GM04503 (cell line): ENCODE data around the gene AVPI1.
"Not testable (repeated sequence)": the region's sequence is repeated elsewhere in the genome, so short reads cannot be mapped to it uniquely, and the experiment has no call there.

Source experiments
- DNase-seq: peaks from one replicate; pipeline ENCODE4 v3.0.0-alpha.2; 2012; ENCODE audit warnings: low read depth

Gene AVPI1

GRCh38 chr10:97711640-97712572 lies 24.9 kb upstream of the AVPI1 start:
- DNase-seq: no peak

GRCh38 chr10:97708976-97709946 lies 22.2 kb upstream of the AVPI1 start:
- DNase-seq: no peak

- DNase-seq: no peak
These were observed 21.1 kb upstream of the AVPI1 start for GRCh38 chr10:97708167-97708566.

GRCh38 chr10:97707134-97707861 lies 20.3 kb upstream of the AVPI1 start:
- DNase-seq: no peak

GRCh38 chr10:97705006-97705670 lies 18.1 kb upstream of the AVPI1 start:
- DNase-seq: no peak

- no peak for DNase-seq
These were observed 17.3 kb upstream of the AVPI1 start for GRCh38 chr10:97704341-97704740.

GRCh38 chr10:97703398-97704067 lies 16.5 kb upstream of the AVPI1 start:
- no peak for DNase-seq

GRCh38 chr10:97701438-97702069 lies 14.5 kb upstream of the AVPI1 start:
- DNase-seq: no peak

- not testable (repeated sequence) for DNase-seq
These were observed 11.1 kb upstream of the AVPI1 start for GRCh38 chr10:97698072-97698655.

- DNase-seq: no peak
These were observed 3.1 kb upstream of the AVPI1 start for GRCh38 chr10:97690133-97690532.

- peak; percentile 96 for DNase-seq
These were observed 2.5 kb upstream of the AVPI1 start for GRCh38 chr10:97689559-97690020.

GRCh38 chr10:97687785-97688781 lies 1.0 kb upstream of the AVPI1 start:
- DNase-seq: peak; percentile 45

- no peak for DNase-seq
These were observed 610 bp downstream of the AVPI1 start for GRCh38 chr10:97686301-97686961.

GRCh38 chr10:97685395-97685958 lies 1.6 kb downstream of the AVPI1 start:
- no peak for DNase-seq

- no peak for DNase-seq
These were observed 2.1 kb downstream of the AVPI1 start for GRCh38 chr10:97684866-97685394.

- not testable (repeated sequence) for DNase-seq
These were observed 2.7 kb downstream of the AVPI1 start for GRCh38 chr10:97684368-97684713.

- no peak for DNase-seq
These were observed 3.3 kb downstream of the AVPI1 start for GRCh38 chr10:97683556-97684367.
